ENCODE results near the gene YPEL1. TPM values are rescaled to one million over a fixed set of nuclear protein-coding genes. Genes with fewer than 3 reads are reported as not detected.

YPEL1 gene
- total RNA-seq, 1 donor from 2014 or later = 6.0 TPM

GRCh38 chr22:21759093-21759492, 23.5 kb upstream of the YPEL1 start:
- H3K36me3 Mint-ChIP-seq (ENCODE audit: low read depth) = peaks cover 22% of the 10 kb centered on the region
- no peak overlapping the region for H3K4me3 Mint-ChIP-seq (ENCODE audit: unreplicated experiment)
- H3K27ac Mint-ChIP-seq (ENCODE audit: unreplicated experiment) = no peak overlapping the region
- peaks cover 39% of the 10 kb centered on the region for H3K4me1 Mint-ChIP-seq (ENCODE audit: low read depth)
- no peaks in the 10 kb centered on the region for H3K27me3 Mint-ChIP-seq (ENCODE audit: low read depth)
- no peak for TF ChIP-seq CTCF (IDR thresholded peaks at IDR 0.05)
- no peaks in the 10 kb centered on the region for H3K9me3 Mint-ChIP-seq (ENCODE audit: low read depth)
- DNase-seq (ENCODE audit: low spot score) = no peak

- Mint-ChIP-seq H3K9me3 (ENCODE audit: low read depth) (no peaks in the 10 kb centered on the region), H3K4me3 (ENCODE audit: unreplicated experiment) (no peak overlapping the region), H3K36me3 (ENCODE audit: low read depth) (peaks cover 19% of the 10 kb centered on the region), H3K4me1 (ENCODE audit: low read depth) (peaks cover 39% of the 10 kb centered on the region), H3K27ac (ENCODE audit: unreplicated experiment) (no peak overlapping the region), H3K27me3 (ENCODE audit: low read depth) (no peaks in the 10 kb centered on the region)
- no peak for TF ChIP-seq CTCF (IDR thresholded peaks at IDR 0.05)
- no peak for DNase-seq (ENCODE audit: low spot score)
Observed at GRCh38 chr22:21758091-21758864, 22.7 kb upstream of the YPEL1 start.

GRCh38 chr22:21755851-21756284, 20.3 kb upstream of the YPEL1 start:
- H3K9me3 Mint-ChIP-seq (ENCODE audit: low read depth) = no peaks in the 10 kb centered on the region
- no peaks in the 10 kb centered on the region for H3K27me3 Mint-ChIP-seq (ENCODE audit: low read depth)
- no peak for TF ChIP-seq CTCF (IDR thresholded peaks at IDR 0.05)
- peaks cover 35% of the 10 kb centered on the region for H3K4me1 Mint-ChIP-seq (ENCODE audit: low read depth)
- peaks cover 10% of the 10 kb centered on the region for H3K36me3 Mint-ChIP-seq (ENCODE audit: low read depth)
- peak; percentile 9 for DNase-seq (ENCODE audit: low spot score)
- H3K4me3 Mint-ChIP-seq (ENCODE audit: unreplicated experiment) = no peak overlapping the region
- H3K27ac Mint-ChIP-seq (ENCODE audit: unreplicated experiment) = peak overlapping the region; percentile 58

GRCh38 chr22:21754523-21754922, 18.9 kb upstream of the YPEL1 start:
- peaks cover 10% of the 10 kb centered on the region for H3K36me3 Mint-ChIP-seq (ENCODE audit: low read depth)
- no peak overlapping the region for H3K27ac Mint-ChIP-seq (ENCODE audit: unreplicated experiment)
- TF ChIP-seq CTCF (IDR thresholded peaks at IDR 0.05) = no peak
- no peak for DNase-seq (ENCODE audit: low spot score)
- H3K4me3 Mint-ChIP-seq (ENCODE audit: unreplicated experiment) = no peak overlapping the region
- H3K9me3 Mint-ChIP-seq (ENCODE audit: low read depth) = no peaks in the 10 kb centered on the region
- H3K27me3 Mint-ChIP-seq (ENCODE audit: low read depth) = no peaks in the 10 kb centered on the region
- H3K4me1 Mint-ChIP-seq (ENCODE audit: low read depth) = peaks cover 32% of the 10 kb centered on the region

GRCh38 chr22:21753374-21754111, 17.9 kb upstream of the YPEL1 start:
- Mint-ChIP-seq H3K4me3 (ENCODE audit: unreplicated experiment) (no peak overlapping the region), H3K27ac (ENCODE audit: unreplicated experiment) (no peak overlapping the region), H3K4me1 (ENCODE audit: low read depth) (peaks cover 31% of the 10 kb centered on the region), H3K27me3 (ENCODE audit: low read depth) (no peaks in the 10 kb centered on the region), H3K9me3 (ENCODE audit: low read depth) (no peaks in the 10 kb centered on the region), H3K36me3 (ENCODE audit: low read depth) (peaks cover 5% of the 10 kb centered on the region)
- no peak for TF ChIP-seq CTCF (IDR thresholded peaks at IDR 0.05)
- DNase-seq (ENCODE audit: low spot score) = no peak

All from chondrocyte (in vitro differentiated cells).